ENCODE measurements around the gene IGSF11.
"Not testable (repeated sequence)": the region's sequence is repeated elsewhere in the genome, so short reads cannot be mapped to it uniquely, and the experiment has no call there.

IGSF11 gene

GRCh38 chr3:119034256-119035013 lies at the start of gene IGSF11:
Gene IGSF11, minus strand, starts transcription at chr3:119034846. Its CDS starts 264 bp downstream, at chr3:119034582.
- peaks cover 37% of the 10 kb centered on the region for H3K27me3 ChIP-seq (ENCODE audit: insufficient read depth, insufficient read length)

DNA sequence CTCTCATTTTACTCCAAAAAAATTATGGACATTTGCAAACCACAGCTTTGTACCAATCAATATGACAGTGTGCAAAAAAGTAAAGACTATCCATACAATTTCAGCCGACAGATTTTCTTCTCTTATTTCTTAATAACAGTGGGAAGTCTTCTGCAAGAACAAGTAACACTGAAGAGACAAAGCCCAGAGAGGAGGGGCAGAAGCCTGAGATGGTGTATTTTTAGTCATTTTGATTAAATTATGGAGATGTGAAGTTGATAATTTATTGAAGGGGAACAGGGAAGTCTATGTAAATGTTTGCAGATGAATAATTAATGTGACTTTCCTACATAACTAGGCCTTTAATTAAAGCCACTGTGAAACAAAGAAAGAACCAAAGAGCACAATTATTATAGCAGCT lies 45.7 kb upstream of the IGSF11 start:
- no peaks in the 10 kb centered on the region for H3K27me3 ChIP-seq (ENCODE audit: insufficient read depth, insufficient read length)
- no peaks in the 10 kb centered on the region for H3K4me1 ChIP-seq (ENCODE audit: insufficient read depth, insufficient read length)
- TF ChIP-seq ZNF274 (IDR thresholded peaks at IDR 0.05; ENCODE audit: low read depth, low read length), result no peak
- no peak for TF ChIP-seq YY1 (IDR thresholded peaks at IDR 0.05; ENCODE audit: insufficient read depth, insufficient read length)
- TF ChIP-seq SUZ12 (IDR thresholded peaks at IDR 0.05; ENCODE audit: extremely low read depth, insufficient read depth, insufficient read length), result no peak
- no peak overlapping the region for H3K4me3 ChIP-seq (ENCODE audit: insufficient read length, low read depth)
- no peak overlapping the region for H3K9ac ChIP-seq (ENCODE audit: insufficient read length, low read depth)
- peaks cover 4% of the 10 kb centered on the region; the same call in 1 of the 2 replicates for H3K9me3 ChIP-seq (ENCODE audit: insufficient read depth, low read length)
- H3K36me3 ChIP-seq (ENCODE audit: insufficient read depth, insufficient read length, low read length), result no peaks in the 10 kb centered on the region
- no peak for DNase-seq (ENCODE audit: low read depth, low spot score)

More at GRCh38 chr3:119034256-119035013, at the start of gene IGSF11:
- no peak for TF ChIP-seq SUZ12 (IDR thresholded peaks at IDR 0.05; ENCODE audit: extremely low read depth, insufficient read depth, insufficient read length)
- TF ChIP-seq ZNF274 (IDR thresholded peaks at IDR 0.05; ENCODE audit: low read depth, low read length), result no peak
- TF ChIP-seq YY1 (IDR thresholded peaks at IDR 0.05; ENCODE audit: insufficient read depth, insufficient read length), result no peak
- peak within 1 kb of the TSS; percentile 73 for H3K4me3 ChIP-seq (ENCODE audit: insufficient read length, low read depth)
- no peaks in the 10 kb centered on the region for H3K9me3 ChIP-seq (ENCODE audit: insufficient read depth, low read length)
- H3K36me3 ChIP-seq (ENCODE audit: insufficient read depth, insufficient read length, low read length), result no peaks in the 10 kb centered on the region
- DNase-seq (ENCODE audit: low read depth, low spot score), result peak; percentile 33
- peak within 1 kb of the TSS; percentile 80 for H3K9ac ChIP-seq (ENCODE audit: insufficient read length, low read depth)
- H3K4me1 ChIP-seq (ENCODE audit: insufficient read depth, insufficient read length), result no peaks in the 10 kb centered on the region

DNA sequence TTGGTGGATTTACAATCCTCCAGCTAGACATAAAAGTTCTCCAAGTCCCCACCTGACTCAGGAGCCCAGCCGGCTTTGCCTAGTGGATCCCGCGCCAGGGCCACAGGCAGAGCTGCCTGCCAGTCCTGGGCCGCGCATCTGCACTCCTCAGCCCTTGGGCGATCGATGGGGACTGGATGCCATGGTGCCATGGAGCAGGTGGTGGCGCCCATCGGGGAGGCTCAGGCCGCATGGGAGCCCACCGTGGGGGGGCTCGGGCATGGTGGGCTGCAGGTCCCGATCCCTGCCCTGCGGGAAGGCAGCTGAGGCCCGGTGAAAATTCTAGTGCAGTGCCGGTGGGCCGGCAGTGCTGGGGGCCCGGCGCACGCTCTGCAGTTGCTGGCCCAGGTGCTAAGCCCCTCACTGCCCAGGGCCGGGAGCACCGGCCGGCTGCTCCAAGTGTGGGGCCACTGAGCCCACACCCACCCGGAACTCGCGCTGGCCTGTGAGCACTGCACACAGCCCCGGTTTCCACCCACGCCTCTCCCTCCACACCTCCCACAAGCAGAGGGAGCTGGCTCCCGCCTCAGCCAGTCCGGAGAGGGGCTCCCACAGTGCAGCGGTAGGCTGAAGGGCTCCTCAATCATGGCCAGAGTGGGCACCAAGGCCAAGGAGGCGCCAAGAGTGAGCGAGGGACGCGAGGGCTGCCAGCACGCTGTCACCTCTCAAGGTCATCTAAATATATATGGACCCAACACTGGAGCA lies 38.8 kb upstream of the IGSF11 start:
- Histone ChIP-seq H3K4me1 (ENCODE audit: insufficient read depth, insufficient read length) (no peaks in the 10 kb centered on the region), H3K4me3 (ENCODE audit: insufficient read length, low read depth) (no peak overlapping the region), H3K36me3 (ENCODE audit: insufficient read depth, insufficient read length, low read length) (no peaks in the 10 kb centered on the region), H3K9ac (ENCODE audit: insufficient read length, low read depth) (no peak overlapping the region), H3K27me3 (ENCODE audit: insufficient read depth, insufficient read length) (no peaks in the 10 kb centered on the region), H3K9me3 (ENCODE audit: insufficient read depth, low read length) (peaks cover 20% of the 10 kb centered on the region)
- DNase-seq (ENCODE audit: low read depth, low spot score), result no peak
- TF ChIP-seq ZNF274 (IDR thresholded peaks at IDR 0.05; ENCODE audit: low read depth, low read length), result no peak

DNA sequence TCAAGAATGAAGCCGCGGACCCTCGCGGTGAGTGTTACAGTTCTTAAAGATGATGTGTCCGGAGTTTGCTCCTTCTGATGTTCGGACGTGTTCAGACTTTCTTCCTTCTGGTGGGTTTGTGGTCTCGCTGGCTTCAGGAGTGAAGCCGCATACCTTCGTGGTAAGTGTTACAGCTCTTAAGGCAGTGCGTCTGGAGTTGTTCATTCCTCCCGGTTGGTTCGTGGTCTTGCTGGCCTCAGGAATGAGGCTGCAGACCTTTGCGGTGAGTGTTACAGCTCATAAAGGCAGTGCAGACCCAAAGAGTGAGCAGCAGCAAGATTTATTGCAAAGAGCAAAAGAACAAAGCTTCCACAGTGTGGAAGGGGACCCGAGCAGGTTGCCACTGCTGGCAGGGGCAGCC lies 37.8 kb upstream of the IGSF11 start:
- not testable (repeated sequence) for H3K4me1 ChIP-seq (ENCODE audit: insufficient read depth, insufficient read length); H3K4me3 ChIP-seq (ENCODE audit: insufficient read length, low read depth); H3K36me3 ChIP-seq (ENCODE audit: insufficient read depth, insufficient read length, low read length); DNase-seq (ENCODE audit: low read depth, low spot score); H3K27me3 ChIP-seq (ENCODE audit: insufficient read depth, insufficient read length); H3K9ac ChIP-seq (ENCODE audit: insufficient read length, low read depth)
- H3K9me3 ChIP-seq (ENCODE audit: insufficient read depth, low read length), result peaks cover 16% of the 10 kb centered on the region

- Histone ChIP-seq H3K4me3 (ENCODE audit: insufficient read length, low read depth) (no peak overlapping the region), H3K36me3 (ENCODE audit: insufficient read depth, insufficient read length, low read length) (no peaks in the 10 kb centered on the region), H3K9me3 (ENCODE audit: insufficient read depth, low read length) (peaks cover 16% of the 10 kb centered on the region), H3K4me1 (ENCODE audit: insufficient read depth, insufficient read length) (no peaks in the 10 kb centered on the region), H3K9ac (ENCODE audit: insufficient read length, low read depth) (no peak overlapping the region), H3K27me3 (ENCODE audit: insufficient read depth, insufficient read length) (no peaks in the 10 kb centered on the region)
- TF ChIP-seq SUZ12 (IDR thresholded peaks at IDR 0.05; ENCODE audit: extremely low read depth, insufficient read depth, insufficient read length), result no peak
- TF ChIP-seq YY1 (IDR thresholded peaks at IDR 0.05; ENCODE audit: insufficient read depth, insufficient read length), result no peak
- TF ChIP-seq ZNF274 (IDR thresholded peaks at IDR 0.05; ENCODE audit: low read depth, low read length), result no peak
- no peak for DNase-seq (ENCODE audit: low read depth, low spot score)
Observed at GRCh38 chr3:119069725-119070124, 35.1 kb upstream of the IGSF11 start.

GRCh38 chr3:119063471-119063870 lies 28.8 kb upstream of the IGSF11 start:
- Histone ChIP-seq H3K9ac (ENCODE audit: insufficient read length, low read depth) (no peak overlapping the region), H3K4me1 (ENCODE audit: insufficient read depth, insufficient read length) (no peaks in the 10 kb centered on the region), H3K27me3 (ENCODE audit: insufficient read depth, insufficient read length) (no peaks in the 10 kb centered on the region), H3K4me3 (ENCODE audit: insufficient read length, low read depth) (no peak overlapping the region), H3K9me3 (ENCODE audit: insufficient read depth, low read length) (no peaks in the 10 kb centered on the region), H3K36me3 (ENCODE audit: insufficient read depth, insufficient read length, low read length) (no peaks in the 10 kb centered on the region)
- DNase-seq (ENCODE audit: low read depth, low spot score), result no peak
- no peak for TF ChIP-seq YY1 (IDR thresholded peaks at IDR 0.05; ENCODE audit: insufficient read depth, insufficient read length)
- no peak for TF ChIP-seq SUZ12 (IDR thresholded peaks at IDR 0.05; ENCODE audit: extremely low read depth, insufficient read depth, insufficient read length)
- no peak for TF ChIP-seq ZNF274 (IDR thresholded peaks at IDR 0.05; ENCODE audit: low read depth, low read length)

DNA sequence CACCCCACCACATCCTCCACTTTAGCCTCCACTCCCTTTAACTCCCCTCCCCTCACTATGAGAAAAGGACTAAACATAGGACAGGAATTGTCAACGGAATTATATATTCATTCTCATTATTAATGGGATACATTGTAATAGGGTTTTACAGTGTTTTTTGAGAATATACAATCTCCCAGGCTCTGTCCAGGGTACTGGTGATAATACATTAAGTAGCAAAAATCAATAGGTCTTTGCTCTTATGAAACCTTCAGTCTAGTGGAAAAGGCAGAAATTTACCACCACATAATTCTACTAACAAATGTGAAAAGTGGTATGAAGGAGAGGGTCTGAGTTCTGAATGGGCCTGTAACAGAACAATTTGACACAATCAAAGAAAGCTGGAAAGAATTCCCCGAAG lies 28.2 kb upstream of the IGSF11 start:
- no peak for DNase-seq (ENCODE audit: low read depth, low spot score)
- H3K4me1 ChIP-seq (ENCODE audit: insufficient read depth, insufficient read length), result no peaks in the 10 kb centered on the region
- H3K36me3 ChIP-seq (ENCODE audit: insufficient read depth, insufficient read length, low read length), result no peaks in the 10 kb centered on the region
- H3K27me3 ChIP-seq (ENCODE audit: insufficient read depth, insufficient read length), result no peaks in the 10 kb centered on the region
- no peak overlapping the region for H3K9ac ChIP-seq (ENCODE audit: insufficient read length, low read depth)
- H3K4me3 ChIP-seq (ENCODE audit: insufficient read length, low read depth), result no peak overlapping the region
- H3K9me3 ChIP-seq (ENCODE audit: insufficient read depth, low read length), result no peaks in the 10 kb centered on the region
- TF ChIP-seq ZNF274 (IDR thresholded peaks at IDR 0.05; ENCODE audit: low read depth, low read length) (no peak), YY1 (IDR thresholded peaks at IDR 0.05; ENCODE audit: insufficient read depth, insufficient read length) (no peak), SUZ12 (IDR thresholded peaks at IDR 0.05; ENCODE audit: extremely low read depth, insufficient read depth, insufficient read length) (no peak)
